ENCODE data around the gene SDHA.
"Not testable (repeated sequence)": the region's sequence is repeated elsewhere in the genome, so short reads cannot be mapped to it uniquely, and the experiment has no call there.

The SDHA gene

GRCh38 chr5:278646-279045 is 60.5 kb downstream of the SDHA start:
- WGBS (ENCODE audit: insufficient coverage, insufficient read length), result no CpG with 5 or more reads among the region's 9 CpGs
- Histone ChIP-seq H3K27me3 (ENCODE audit: control insufficient read depth, insufficient read depth, low read length) (no peaks in the 10 kb centered on the region), H3K9me3 (ENCODE audit: control insufficient read depth, insufficient read depth, low read length) (no peaks in the 10 kb centered on the region; the same call in 1 of the 2 replicates), H3K36me3 (ENCODE audit: control insufficient read depth, insufficient read depth, low read length) (peaks cover 6% of the 10 kb centered on the region; the same call in 1 of the 2 replicates), H3K27ac (ENCODE audit: low read length) (no peak overlapping the region), H3K4me1 (ENCODE audit: control insufficient read depth, insufficient read depth, low read length) (no peaks in the 10 kb centered on the region), H3K4me3 (ENCODE audit: low read length) (no peak overlapping the region)
- no peak for DNase-seq (ENCODE audit: low read depth, low spot score)

GRCh38 chr5:279051-279665 is 61.0 kb downstream of the SDHA start:
- H3K4me3 ChIP-seq (ENCODE audit: low read length); DNase-seq (ENCODE audit: low read depth, low spot score); H3K9me3 ChIP-seq (ENCODE audit: control insufficient read depth, insufficient read depth, low read length); H3K27me3 ChIP-seq (ENCODE audit: control insufficient read depth, insufficient read depth, low read length); H3K27ac ChIP-seq (ENCODE audit: low read length); H3K4me1 ChIP-seq (ENCODE audit: control insufficient read depth, insufficient read depth, low read length); H3K36me3 ChIP-seq (ENCODE audit: control insufficient read depth, insufficient read depth, low read length): not testable (repeated sequence)
- WGBS (ENCODE audit: insufficient coverage, insufficient read length), result no CpG with 5 or more reads among the region's 14 CpGs

GRCh38 chr5:285991-286557 is 68.0 kb downstream of the SDHA start:
- H3K9me3 ChIP-seq (ENCODE audit: control insufficient read depth, insufficient read depth, low read length), result no peaks in the 10 kb centered on the region; the same call in 1 of the 2 replicates
- H3K27me3 ChIP-seq (ENCODE audit: control insufficient read depth, insufficient read depth, low read length), result no peaks in the 10 kb centered on the region
- no peak for DNase-seq (ENCODE audit: low read depth, low spot score)
- no peak overlapping the region for H3K4me3 ChIP-seq (ENCODE audit: low read length)
- peaks cover 10% of the 10 kb centered on the region; the same call in 1 of the 2 replicates for H3K36me3 ChIP-seq (ENCODE audit: control insufficient read depth, insufficient read depth, low read length)
- WGBS (ENCODE audit: insufficient coverage, insufficient read length), result no CpG with 5 or more reads among the region's 14 CpGs
- no peak overlapping the region for H3K27ac ChIP-seq (ENCODE audit: low read length)
- no peaks in the 10 kb centered on the region for H3K4me1 ChIP-seq (ENCODE audit: control insufficient read depth, insufficient read depth, low read length)

GRCh38 chr5:290200-290599 is 72.1 kb downstream of the SDHA start:
- H3K27me3 ChIP-seq (ENCODE audit: control insufficient read depth, insufficient read depth, low read length); H3K4me1 ChIP-seq (ENCODE audit: control insufficient read depth, insufficient read depth, low read length); H3K9me3 ChIP-seq (ENCODE audit: control insufficient read depth, insufficient read depth, low read length); DNase-seq (ENCODE audit: low read depth, low spot score); H3K4me3 ChIP-seq (ENCODE audit: low read length); H3K27ac ChIP-seq (ENCODE audit: low read length); H3K36me3 ChIP-seq (ENCODE audit: control insufficient read depth, insufficient read depth, low read length): not testable (repeated sequence)
- WGBS (ENCODE audit: insufficient coverage, insufficient read length), result no CpG with 5 or more reads among the region's 13 CpGs

GRCh38 chr5:291345-291744 is 73.2 kb downstream of the SDHA start:
- not testable (repeated sequence) for H3K36me3 ChIP-seq (ENCODE audit: control insufficient read depth, insufficient read depth, low read length); H3K4me3 ChIP-seq (ENCODE audit: low read length); H3K27me3 ChIP-seq (ENCODE audit: control insufficient read depth, insufficient read depth, low read length); DNase-seq (ENCODE audit: low read depth, low spot score); H3K9me3 ChIP-seq (ENCODE audit: control insufficient read depth, insufficient read depth, low read length); H3K4me1 ChIP-seq (ENCODE audit: control insufficient read depth, insufficient read depth, low read length); H3K27ac ChIP-seq (ENCODE audit: low read length)
- WGBS (ENCODE audit: insufficient coverage, insufficient read length), result no CpG with 5 or more reads among the region's 10 CpGs

- not testable (repeated sequence) for H3K9me3 ChIP-seq (ENCODE audit: control insufficient read depth, insufficient read depth, low read length); H3K27me3 ChIP-seq (ENCODE audit: control insufficient read depth, insufficient read depth, low read length); H3K4me1 ChIP-seq (ENCODE audit: control insufficient read depth, insufficient read depth, low read length); H3K4me3 ChIP-seq (ENCODE audit: low read length); DNase-seq (ENCODE audit: low read depth, low spot score); H3K36me3 ChIP-seq (ENCODE audit: control insufficient read depth, insufficient read depth, low read length); H3K27ac ChIP-seq (ENCODE audit: low read length)
- no CpG with 5 or more reads among the region's 17 CpGs for WGBS (ENCODE audit: insufficient coverage, insufficient read length)
These were observed 76.7 kb downstream of the SDHA start for GRCh38 chr5:294788-295187.

- H3K36me3 ChIP-seq (ENCODE audit: control insufficient read depth, insufficient read depth, low read length); H3K9me3 ChIP-seq (ENCODE audit: control insufficient read depth, insufficient read depth, low read length); H3K27ac ChIP-seq (ENCODE audit: low read length); H3K4me1 ChIP-seq (ENCODE audit: control insufficient read depth, insufficient read depth, low read length); H3K27me3 ChIP-seq (ENCODE audit: control insufficient read depth, insufficient read depth, low read length); DNase-seq (ENCODE audit: low read depth, low spot score); H3K4me3 ChIP-seq (ENCODE audit: low read length): not testable (repeated sequence)
- no CpG with 5 or more reads among the region's 10 CpGs for WGBS (ENCODE audit: insufficient coverage, insufficient read length)
These were observed 78.1 kb downstream of the SDHA start for GRCh38 chr5:296207-296606.

- not testable (repeated sequence) for H3K27ac ChIP-seq (ENCODE audit: low read length); H3K36me3 ChIP-seq (ENCODE audit: control insufficient read depth, insufficient read depth, low read length); DNase-seq (ENCODE audit: low read depth, low spot score); H3K4me1 ChIP-seq (ENCODE audit: control insufficient read depth, insufficient read depth, low read length); H3K9me3 ChIP-seq (ENCODE audit: control insufficient read depth, insufficient read depth, low read length); H3K4me3 ChIP-seq (ENCODE audit: low read length); H3K27me3 ChIP-seq (ENCODE audit: control insufficient read depth, insufficient read depth, low read length)
- no CpG with 5 or more reads among the region's 16 CpGs for WGBS (ENCODE audit: insufficient coverage, insufficient read length)
These were observed 78.8 kb downstream of the SDHA start for GRCh38 chr5:296954-297353.

- H3K27me3 ChIP-seq (ENCODE audit: control insufficient read depth, insufficient read depth, low read length); H3K27ac ChIP-seq (ENCODE audit: low read length); H3K4me1 ChIP-seq (ENCODE audit: control insufficient read depth, insufficient read depth, low read length); H3K9me3 ChIP-seq (ENCODE audit: control insufficient read depth, insufficient read depth, low read length); DNase-seq (ENCODE audit: low read depth, low spot score); H3K36me3 ChIP-seq (ENCODE audit: control insufficient read depth, insufficient read depth, low read length); H3K4me3 ChIP-seq (ENCODE audit: low read length): not testable (repeated sequence)
- no CpG with 5 or more reads among the region's 6 CpGs for WGBS (ENCODE audit: insufficient coverage, insufficient read length)
These were observed 79.3 kb downstream of the SDHA start for GRCh38 chr5:297448-297847.

GRCh38 chr5:297991-298736 is 80.0 kb downstream of the SDHA start:
- H3K4me3 ChIP-seq (ENCODE audit: low read length); H3K4me1 ChIP-seq (ENCODE audit: control insufficient read depth, insufficient read depth, low read length); H3K27me3 ChIP-seq (ENCODE audit: control insufficient read depth, insufficient read depth, low read length); DNase-seq (ENCODE audit: low read depth, low spot score); H3K9me3 ChIP-seq (ENCODE audit: control insufficient read depth, insufficient read depth, low read length); H3K27ac ChIP-seq (ENCODE audit: low read length); H3K36me3 ChIP-seq (ENCODE audit: control insufficient read depth, insufficient read depth, low read length): not testable (repeated sequence)
- WGBS (ENCODE audit: insufficient coverage, insufficient read length), result no CpG with 5 or more reads among the region's 14 CpGs

Measured in iPS DF 6.9 (cell line).